ENCODE measurements around the gene WNK3. TPM values are rescaled to one million over a fixed set of nuclear protein-coding genes. Genes with fewer than 3 reads are reported as not detected.
A peak's percentile ranks its signal among the peaks of the same experiment; 100 is the strongest.
"Not testable (repeated sequence)": the region's sequence is repeated elsewhere in the genome, so short reads cannot be mapped to it uniquely, and the experiment has no call there.

The WNK3 gene
- polyA plus RNA-seq (2011; rRNA removed) (0.63 and 0.82 TPM in 2 replicates), polyA minus RNA-seq (2011; rRNA and poly(A)+ RNA removed) (1.6 and 2.2 TPM in 2 replicates)

DNA sequence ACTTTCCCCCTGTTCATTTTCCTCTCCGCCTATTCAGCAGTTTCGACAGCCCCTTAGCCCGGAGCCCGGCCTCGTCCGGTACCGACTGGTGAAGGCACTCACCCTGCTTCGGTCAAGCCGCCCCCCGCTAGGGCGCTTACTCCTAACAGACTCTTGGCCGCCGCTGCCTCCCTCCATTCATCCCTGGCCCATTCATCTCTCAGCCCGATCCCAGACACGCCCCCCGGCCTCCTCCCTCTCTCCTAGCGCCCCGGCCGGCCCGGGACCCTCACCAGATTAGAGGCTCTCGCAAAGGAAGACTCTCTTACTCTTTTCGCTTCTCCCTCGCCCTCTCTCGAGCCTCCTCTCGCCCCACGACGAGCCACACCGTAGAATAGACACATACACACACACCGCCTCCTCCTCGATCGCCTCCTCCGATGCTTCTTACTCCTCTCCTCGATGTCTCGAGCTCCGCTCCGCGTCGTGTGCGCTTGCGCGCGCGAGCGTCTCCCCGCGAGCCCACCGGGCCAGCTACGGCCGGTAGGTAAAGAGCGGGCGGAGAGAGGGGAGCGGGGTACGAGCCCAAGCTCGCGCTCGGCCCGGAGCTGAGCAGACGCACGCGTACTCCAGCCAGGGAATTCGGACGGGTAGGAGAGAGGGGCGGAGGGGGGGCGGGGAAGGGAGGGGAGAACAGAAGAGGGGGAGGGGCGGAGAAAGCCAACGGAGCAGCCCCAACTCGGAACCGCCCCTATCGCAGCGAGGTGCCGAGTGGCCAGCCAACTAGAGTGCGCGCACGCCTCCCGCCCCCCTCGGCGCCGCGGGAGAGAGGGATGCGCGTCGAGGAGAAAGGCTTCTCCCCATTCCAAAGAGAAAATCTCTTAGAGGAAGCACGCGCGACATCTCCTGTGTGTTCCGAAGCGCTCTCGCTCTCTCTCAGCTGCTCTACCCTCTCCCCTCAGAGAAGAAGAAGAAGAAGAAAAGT is at the start of gene WNK3:
WNK3 (minus strand) TSS at position 633 of the 964 bp plus-strand sequence.
- ChIA-PET CTCF (no interaction called here), POLR2A (no interaction called here)
- H3K9me3 ChIP-seq (ENCODE audit: control insufficient read depth, insufficient read depth, low read length) = peaks cover 8% of the 10 kb centered on the region; the same call in 1 of the 2 replicates
- H3K27ac ChIP-seq (ENCODE audit: low read depth, low read length) = peak within 1 kb of the TSS; percentile 68
- H3K4me3 ChIP-seq (ENCODE audit: low read depth, low read length) = peak within 1 kb of the TSS; percentile 62
- H3K27me3 ChIP-seq (ENCODE audit: control insufficient read depth, insufficient read depth, low read length) = no peaks in the 10 kb centered on the region
- DNase-seq (ENCODE audit: low read depth, low spot score) = peak; percentile 27
- TF ChIP-seq, protein P1, sequence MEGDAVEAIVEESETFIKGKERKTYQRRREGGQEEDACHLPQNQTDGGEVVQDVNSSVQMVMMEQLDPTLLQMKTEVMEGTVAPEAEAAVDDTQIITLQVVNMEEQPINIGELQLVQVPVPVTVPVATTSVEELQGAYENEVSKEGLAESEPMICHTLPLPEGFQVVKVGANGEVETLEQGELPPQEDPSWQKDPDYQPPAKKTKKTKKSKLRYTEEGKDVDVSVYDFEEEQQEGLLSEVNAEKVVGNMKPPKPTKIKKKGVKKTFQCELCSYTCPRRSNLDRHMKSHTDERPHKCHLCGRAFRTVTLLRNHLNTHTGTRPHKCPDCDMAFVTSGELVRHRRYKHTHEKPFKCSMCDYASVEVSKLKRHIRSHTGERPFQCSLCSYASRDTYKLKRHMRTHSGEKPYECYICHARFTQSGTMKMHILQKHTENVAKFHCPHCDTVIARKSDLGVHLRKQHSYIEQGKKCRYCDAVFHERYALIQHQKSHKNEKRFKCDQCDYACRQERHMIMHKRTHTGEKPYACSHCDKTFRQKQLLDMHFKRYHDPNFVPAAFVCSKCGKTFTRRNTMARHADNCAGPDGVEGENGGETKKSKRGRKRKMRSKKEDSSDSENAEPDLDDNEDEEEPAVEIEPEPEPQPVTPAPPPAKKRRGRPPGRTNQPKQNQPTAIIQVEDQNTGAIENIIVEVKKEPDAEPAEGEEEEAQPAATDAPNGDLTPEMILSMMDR (IDR thresholded peaks at IDR 0.05; ENCODE audit: low read depth, low read length) = no peak

DNA sequence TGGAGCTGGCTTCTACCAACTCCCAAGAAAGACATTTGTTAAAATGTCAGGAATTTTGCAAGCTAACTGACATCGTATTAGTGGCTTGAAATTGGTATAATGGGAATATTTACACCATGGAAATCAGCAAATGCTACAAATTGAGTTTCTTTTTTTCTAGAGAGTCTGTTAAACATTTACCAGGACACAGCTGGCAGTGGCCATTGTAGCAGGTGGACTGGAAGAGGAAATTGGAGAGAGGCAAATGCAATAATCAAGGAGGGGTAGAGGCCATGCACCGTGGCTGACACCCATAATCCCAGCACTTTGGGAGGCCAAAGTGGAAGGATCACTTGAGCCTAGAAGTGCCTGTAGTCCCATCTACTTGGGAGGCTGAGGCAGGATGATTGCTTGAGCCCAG is 49.4 kb upstream of the WNK3 start:
- CTCF ChIA-PET = no interaction called here
- no peak for DNase-seq (ENCODE audit: low read depth, low spot score)
- Histone ChIP-seq H3K4me3 (ENCODE audit: low read depth, low read length) (no peak overlapping the region), H3K27ac (ENCODE audit: low read depth, low read length) (no peak overlapping the region), H3K27me3 (ENCODE audit: control insufficient read depth, insufficient read depth, low read length) (no peaks in the 10 kb centered on the region), H3K9me3 (ENCODE audit: control insufficient read depth, insufficient read depth, low read length) (no peaks in the 10 kb centered on the region)
- TF ChIP-seq, protein P1 (IDR thresholded peaks at IDR 0.05; ENCODE audit: low read depth, low read length) = no peak
- POLR2A ChIA-PET = no interaction called here

DNA sequence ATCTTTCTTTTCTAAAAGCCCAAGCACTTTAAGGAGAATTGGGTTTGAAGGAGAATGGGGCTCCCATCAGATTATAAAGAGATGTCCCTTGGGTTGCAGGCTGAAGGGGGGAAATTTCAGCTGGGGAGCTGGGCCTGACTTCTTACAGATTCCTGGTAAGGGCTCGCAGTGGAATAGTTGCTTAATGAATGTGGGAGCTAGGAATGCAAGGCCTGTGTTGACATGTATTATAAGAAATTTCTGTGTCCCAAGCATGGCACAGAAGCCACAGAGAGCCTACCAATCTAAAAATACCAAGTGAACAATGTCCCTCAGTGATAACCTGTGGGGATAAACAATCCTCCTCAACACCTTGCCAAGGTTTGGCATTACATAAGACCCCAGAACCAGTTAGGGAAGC is 39.3 kb upstream of the WNK3 start:
- H3K9me3 ChIP-seq (ENCODE audit: control insufficient read depth, insufficient read depth, low read length) = no peaks in the 10 kb centered on the region
- H3K27me3 ChIP-seq (ENCODE audit: control insufficient read depth, insufficient read depth, low read length) = no peaks in the 10 kb centered on the region
- no peak overlapping the region for H3K27ac ChIP-seq (ENCODE audit: low read depth, low read length)
- TF ChIP-seq, protein P1 (IDR thresholded peaks at IDR 0.05; ENCODE audit: low read depth, low read length) = no peak
- no peak overlapping the region for H3K4me3 ChIP-seq (ENCODE audit: low read depth, low read length)
- ChIA-PET CTCF (no interaction called here), POLR2A (no interaction called here)
- DNase-seq (ENCODE audit: low read depth, low spot score) = no peak

GRCh38 chrX:54386314-54386713 is 28.5 kb upstream of the WNK3 start:
- Histone ChIP-seq H3K4me3 (ENCODE audit: low read depth, low read length) (no peak overlapping the region), H3K9me3 (ENCODE audit: control insufficient read depth, insufficient read depth, low read length) (no peaks in the 10 kb centered on the region), H3K27me3 (ENCODE audit: control insufficient read depth, insufficient read depth, low read length) (no peaks in the 10 kb centered on the region), H3K27ac (ENCODE audit: low read depth, low read length) (no peak overlapping the region)
- TF ChIP-seq, protein P1 (IDR thresholded peaks at IDR 0.05; ENCODE audit: low read depth, low read length) = no peak
- DNase-seq (ENCODE audit: low read depth, low spot score) = no peak
- ChIA-PET CTCF (no interaction called here), POLR2A (no interaction called here)

DNA sequence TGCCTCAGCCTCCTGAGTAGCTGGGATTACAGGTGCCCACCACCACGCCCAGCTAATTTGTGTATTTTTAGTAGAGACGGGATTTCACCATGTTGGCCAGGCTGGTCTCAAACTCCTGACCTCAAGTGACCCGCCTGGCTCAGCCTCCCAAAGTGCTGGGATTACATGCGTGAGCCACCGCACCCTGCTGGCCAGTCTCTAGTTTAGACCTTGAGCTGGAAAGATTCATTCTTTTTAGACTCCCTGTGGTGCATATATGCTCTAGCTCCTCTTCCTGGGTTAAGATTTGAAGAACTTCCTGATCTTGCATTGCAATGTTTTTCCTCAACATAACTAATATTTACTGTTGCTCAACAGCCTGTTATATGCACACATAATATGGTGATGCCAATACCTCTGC is 26.8 kb upstream of the WNK3 start:
- H3K27ac ChIP-seq (ENCODE audit: low read depth, low read length); H3K4me3 ChIP-seq (ENCODE audit: low read depth, low read length); POLR2A ChIA-PET; DNase-seq (ENCODE audit: low read depth, low spot score); H3K9me3 ChIP-seq (ENCODE audit: control insufficient read depth, insufficient read depth, low read length); H3K27me3 ChIP-seq (ENCODE audit: control insufficient read depth, insufficient read depth, low read length); CTCF ChIA-PET: not testable (repeated sequence)
